Stimulated activated CD4-positive, alpha-beta T cell treated with anti-CD3 and anti-CD28 coated beads, Interleukin-1b, Interleukin-23, amount 100 ng/mL, for 24 hours (primary cell): ENCODE results near the gene NKAIN2.
"Not testable (repeated sequence)": the region's sequence is repeated elsewhere in the genome, so short reads cannot be mapped to it uniquely, and the experiment has no call there.

Experiments used
- DNase-seq, 4 experiments: peaks; one replicate each; pipeline ENCODE4 v3.0.0-alpha.2; 2020; ENCODE audit warnings: low read depth in 4 of 4, low spot score in 1 of 4

NKAIN2 gene

DNA sequence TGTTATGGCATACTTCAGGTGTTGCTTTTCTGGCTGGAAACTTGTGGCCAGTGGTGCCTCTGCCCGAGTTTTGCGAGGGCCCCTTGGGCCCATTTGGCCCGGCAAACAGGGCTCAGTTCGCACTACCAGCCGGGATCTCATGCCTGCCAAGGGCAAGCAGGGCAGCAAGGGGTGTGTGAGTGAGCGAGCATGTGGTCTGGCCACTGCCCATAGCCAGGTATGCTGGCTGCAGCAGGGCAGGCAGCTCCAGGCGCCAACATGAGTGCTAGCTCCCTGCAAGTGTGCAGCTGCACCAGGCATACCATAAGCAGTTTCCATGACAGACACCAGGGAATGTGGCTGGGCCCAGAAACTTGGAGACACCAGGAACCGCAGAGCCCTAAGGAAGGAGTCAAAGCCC, 389.5 kb downstream of the NKAIN2 start:
- DNase-seq, result no peak

- DNase-seq, result no peak
Observed at GRCh38 chr6:124197148-124197547, 393.5 kb downstream of the NKAIN2 start.

- DNase-seq, result no peak
Observed at GRCh38 chr6:124199286-124199685, 395.6 kb downstream of the NKAIN2 start.

DNA sequence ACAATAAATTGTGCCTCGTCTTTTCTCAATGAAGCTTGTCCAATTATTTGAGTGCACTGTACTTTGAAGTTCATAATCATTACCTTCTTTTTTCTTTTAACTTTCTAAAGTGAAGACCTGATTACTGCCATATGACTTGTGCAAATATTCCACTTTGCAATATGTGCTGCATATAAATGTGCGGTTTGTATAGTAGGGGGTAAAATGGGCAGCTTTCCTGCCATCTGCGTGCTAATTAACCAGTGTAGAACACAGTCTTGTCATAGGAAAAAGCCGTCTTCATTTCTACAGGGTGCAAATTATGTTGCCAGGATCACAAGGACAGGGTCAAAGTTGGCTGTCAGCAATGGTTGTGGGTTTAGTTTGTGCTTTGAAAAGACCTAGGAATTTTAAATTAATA, 397.0 kb downstream of the NKAIN2 start:
- no peak for DNase-seq

DNA sequence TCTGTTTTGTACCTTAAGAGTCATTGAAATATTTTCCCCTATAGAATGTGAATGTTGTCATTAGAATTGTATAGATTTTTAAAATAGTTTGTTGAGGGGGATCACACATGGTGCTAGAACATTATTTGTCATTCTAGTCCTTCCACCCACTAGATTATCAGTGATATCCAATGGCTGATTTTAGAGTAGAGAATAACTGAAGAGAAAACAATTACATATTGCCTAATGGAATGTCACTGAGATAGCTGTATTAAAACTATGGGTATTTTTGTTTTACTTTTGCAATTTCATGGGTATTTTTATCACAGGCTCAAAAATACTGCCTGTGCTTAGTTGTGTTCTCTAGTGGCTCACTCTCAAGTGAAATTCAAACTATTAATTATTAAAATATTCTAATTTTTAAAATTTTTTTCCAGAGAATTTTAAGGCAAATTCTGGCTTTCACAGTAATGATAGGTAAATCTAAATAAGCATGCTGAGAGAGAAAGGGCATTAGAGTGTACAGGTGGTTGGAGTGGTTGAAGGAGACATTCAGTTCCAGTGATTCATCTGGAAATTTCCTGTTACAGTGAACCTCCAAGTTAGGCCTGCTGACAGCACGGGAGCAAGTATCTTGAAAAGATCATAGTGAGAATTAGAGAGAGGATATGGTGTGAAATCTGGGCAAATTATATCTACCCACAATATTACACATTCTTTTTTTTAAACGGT, 399.6 kb downstream of the NKAIN2 start:
- no peak for DNase-seq

GRCh38 chr6:124203812-124204167, 400.1 kb downstream of the NKAIN2 start:
- DNase-seq, result no peak

DNA sequence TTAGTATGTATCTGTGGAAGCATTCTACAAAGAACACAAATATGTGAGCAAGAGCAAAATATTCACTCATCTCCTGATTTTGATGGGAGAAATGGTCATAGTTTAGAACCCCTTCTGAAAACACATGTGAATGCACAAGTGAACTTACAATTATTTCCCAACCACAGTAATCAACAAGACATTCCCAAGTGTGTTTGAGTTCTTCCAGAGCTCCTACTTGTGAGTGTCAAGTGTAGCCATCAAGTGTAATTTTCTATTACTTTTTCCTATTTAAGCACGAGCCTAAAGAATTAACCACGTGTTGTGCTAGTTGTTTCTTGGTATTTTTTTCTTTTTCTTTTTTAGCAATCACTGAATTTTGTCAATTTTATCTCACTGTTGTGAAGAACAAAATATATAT, 402.3 kb downstream of the NKAIN2 start:
- DNase-seq, result no peak

DNA sequence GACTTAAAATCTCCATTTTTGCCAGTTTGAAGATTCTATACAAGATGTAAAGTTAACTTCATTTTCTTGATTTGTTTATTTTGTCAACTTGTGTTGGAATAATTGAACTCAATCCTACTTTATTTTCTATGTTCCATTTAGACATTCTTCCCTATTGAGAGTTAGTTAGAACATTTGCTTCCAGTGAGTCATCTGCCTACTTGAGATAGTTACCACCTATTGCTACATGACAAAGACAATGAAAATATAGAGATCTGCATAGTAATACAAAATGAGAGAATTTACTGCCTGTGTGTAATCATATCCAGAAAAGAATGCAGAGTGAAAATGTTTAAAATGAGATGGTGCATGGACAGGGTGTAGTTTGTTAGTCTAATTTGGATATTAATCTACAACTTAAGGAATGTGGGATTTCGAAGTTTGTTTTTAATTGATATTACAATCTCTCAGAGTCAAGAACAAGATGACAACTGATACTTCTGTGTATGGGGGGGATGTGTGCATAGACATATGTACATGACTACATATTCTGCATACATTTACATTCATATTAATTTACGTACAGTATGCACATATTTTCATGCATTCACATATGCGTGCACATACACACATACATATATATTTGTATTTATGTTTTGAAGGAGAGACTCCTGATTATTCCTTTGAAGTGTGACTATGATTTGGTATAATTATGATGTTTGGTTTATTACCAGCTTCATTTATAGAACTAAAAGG, 420.1 kb downstream of the NKAIN2 start:
- DNase-seq, result no peak

DNA sequence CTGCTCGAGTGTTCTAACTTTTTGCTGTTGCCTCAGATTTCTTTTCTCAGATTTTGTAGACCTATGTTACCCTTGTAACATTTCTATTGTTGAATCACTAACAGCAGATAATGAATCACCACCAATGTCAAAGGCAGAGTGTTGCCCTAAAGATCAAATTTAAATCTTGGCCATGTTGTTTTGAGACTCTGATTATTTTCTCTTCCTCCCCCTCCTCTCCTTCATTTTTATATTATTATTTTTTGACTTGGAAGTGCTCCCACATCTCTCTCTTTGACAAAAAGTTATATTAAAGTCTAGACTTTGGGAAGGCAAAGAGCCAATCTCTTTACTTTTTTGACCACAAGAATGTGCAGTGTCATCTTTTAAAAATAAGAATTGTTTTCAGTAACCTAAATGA, 422.7 kb downstream of the NKAIN2 start:
- DNase-seq, result no peak

GRCh38 chr6:124233221-124233620, 429.6 kb downstream of the NKAIN2 start:
- DNase-seq, result no peak

- no peak for DNase-seq
Observed at GRCh38 chr6:124234801-124235200, 431.1 kb downstream of the NKAIN2 start.

GRCh38 chr6:124237911-124238310, 434.2 kb downstream of the NKAIN2 start:
- no peak for DNase-seq

DNA sequence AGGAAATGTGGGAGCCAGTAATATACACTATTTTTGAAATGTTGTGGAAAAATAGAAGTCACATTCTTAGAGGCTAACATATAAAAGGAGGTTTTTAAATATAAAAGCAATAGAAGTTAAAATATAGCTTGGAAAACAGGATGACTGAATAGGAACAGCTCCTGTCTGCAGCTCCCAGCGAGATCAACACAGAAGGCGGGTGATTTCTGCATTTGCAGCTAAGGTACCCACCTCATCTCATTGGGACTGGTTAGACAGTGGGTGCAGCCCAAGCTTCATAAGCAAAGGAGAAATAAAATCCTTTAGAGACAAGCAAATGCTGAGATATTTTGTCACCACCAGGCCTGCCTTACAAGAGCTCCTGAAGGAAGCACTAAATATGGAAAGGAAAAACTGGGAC, 434.7 kb downstream of the NKAIN2 start:
- DNase-seq, result not testable (repeated sequence)

DNA sequence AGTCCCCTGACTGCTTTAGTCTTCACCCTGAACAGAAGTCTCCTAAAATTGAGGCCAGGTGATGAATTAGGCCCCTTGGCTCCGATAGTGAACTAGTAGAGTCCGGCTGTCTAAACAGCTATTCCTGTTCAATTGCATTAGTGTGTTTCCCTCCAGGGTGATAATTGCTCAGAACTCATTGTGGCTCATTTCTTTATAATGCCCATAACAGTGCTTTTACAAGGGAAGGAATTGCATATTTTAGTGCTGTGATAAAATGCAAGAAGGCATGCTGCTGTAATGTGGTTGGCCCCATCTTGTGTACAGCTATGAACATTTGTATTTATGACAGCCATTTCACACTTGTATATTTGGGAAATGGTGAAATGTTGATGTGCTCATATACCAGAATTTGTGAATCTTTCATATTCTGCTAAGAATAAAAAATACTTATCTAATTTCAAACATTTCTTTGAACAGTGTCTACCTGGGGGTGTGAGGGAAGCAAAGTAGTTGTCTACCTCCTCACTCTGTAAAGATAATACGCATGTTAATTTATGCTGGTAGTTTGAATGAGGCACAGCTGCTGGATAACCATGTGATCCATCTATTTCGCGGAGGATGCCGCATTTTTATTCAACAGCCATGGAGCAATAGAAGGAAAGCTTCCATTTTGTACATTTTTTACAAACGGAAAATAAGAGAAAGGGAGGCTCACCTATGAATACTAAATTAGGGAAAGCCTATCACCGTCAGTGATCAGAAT, 451.4 kb downstream of the NKAIN2 start:
- DNase-seq, result no peak

DNA sequence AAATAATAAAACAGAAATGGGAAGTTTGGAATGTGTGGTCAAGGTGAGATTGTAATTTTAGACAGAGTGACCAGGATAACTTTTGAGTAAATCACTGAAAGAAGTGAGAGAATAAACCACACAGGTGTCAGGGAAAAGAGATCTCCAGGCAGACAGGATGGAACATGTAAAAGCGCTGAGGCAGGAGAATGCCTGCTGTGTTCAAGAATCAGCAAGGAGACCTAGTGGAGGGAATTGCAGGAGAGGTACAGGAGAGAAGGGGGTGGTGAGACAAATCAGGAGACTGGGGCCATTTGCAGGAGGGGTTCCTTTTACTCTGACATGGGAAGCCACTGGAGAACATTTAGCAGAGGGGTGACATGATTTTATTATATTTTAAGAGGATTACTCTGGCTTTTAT, 456.7 kb downstream of the NKAIN2 start:
- DNase-seq, result no peak

GRCh38 chr6:124269733-124270132, 466.1 kb downstream of the NKAIN2 start:
- DNase-seq, result no peak

DNA sequence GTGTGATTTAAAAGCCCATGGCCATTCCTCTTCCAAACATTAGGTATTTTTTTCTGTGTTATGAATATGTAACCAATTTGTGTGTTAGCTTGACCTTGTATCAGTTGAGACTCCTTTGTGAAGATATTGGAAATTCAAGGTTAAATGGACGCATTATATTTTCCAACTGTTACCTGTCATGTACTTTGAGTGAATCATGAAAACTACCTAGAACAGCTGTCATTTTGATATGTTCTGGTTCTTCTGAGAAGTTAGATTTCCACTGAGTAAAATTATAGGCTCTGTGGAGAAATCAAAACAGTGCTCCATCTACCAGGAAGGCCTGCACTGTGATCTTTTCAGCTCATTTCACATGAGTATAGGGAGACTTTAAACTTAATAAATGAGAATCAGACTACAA, 470.0 kb downstream of the NKAIN2 start:
- no peak for DNase-seq

DNA sequence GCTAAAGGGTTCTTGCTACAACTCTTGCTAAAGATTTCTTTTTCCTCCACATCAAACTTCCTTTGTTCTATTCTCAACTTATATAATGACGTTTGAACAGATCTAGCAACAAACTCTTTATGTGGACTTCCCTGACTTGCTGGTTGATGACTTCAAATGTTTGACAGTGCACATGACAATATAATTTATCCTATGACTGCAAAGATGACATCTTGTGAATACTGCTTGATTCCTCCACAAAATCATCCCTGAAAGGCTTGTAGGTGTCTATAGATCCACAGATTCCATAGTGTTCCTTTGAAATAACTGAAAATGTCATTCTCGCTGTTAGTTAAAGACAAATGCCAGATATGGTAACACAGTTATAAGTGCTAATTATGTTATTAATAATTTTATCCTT, 478.9 kb downstream of the NKAIN2 start:
- no peak for DNase-seq

- DNase-seq, result no peak
Observed at GRCh38 chr6:124283486-124283885, 479.8 kb downstream of the NKAIN2 start.

DNA sequence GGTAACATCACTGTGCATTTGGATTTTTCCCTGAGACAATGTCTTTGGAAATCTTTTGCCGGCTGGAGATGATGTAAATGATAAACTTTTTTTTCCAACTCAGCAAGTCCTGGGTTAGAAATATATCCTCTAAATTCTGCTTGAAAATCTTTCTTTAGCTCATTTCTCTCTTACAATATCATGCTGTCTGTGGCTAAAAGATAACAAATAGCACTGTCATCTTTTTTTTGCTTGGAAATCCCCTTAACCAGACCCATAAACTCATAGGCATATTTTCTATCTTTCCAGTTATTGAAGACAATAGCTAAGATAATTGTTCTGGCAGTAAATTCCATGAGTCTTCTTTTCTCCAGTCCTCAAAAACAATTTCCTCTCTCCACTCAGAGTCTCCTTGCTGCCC, 481.5 kb downstream of the NKAIN2 start:
- DNase-seq, result no peak

- no peak for DNase-seq
Observed at GRCh38 chr6:124294574-124295200, 491.0 kb downstream of the NKAIN2 start.

- DNase-seq, result no peak
Observed at GRCh38 chr6:124297507-124297906, 493.8 kb downstream of the NKAIN2 start.
